Measurements from ENCODE around the gene ADAMTS12.
"Not testable (repeated sequence)": the region's sequence is repeated elsewhere in the genome, so short reads cannot be mapped to it uniquely, and the experiment has no call there.

Gene ADAMTS12

GRCh38 chr5:33867241-33867640, 24.5 kb downstream of the ADAMTS12 start:
- no peak for DNase-seq (ENCODE audit: low read depth)
- no peak for TF ChIP-seq CTCF (IDR thresholded peaks at IDR 0.05; ENCODE audit: control insufficient read depth, extremely low read depth, insufficient read depth)
- H3K4me3 ChIP-seq (ENCODE audit: low read depth, low read length), result no peak overlapping the region

DNA sequence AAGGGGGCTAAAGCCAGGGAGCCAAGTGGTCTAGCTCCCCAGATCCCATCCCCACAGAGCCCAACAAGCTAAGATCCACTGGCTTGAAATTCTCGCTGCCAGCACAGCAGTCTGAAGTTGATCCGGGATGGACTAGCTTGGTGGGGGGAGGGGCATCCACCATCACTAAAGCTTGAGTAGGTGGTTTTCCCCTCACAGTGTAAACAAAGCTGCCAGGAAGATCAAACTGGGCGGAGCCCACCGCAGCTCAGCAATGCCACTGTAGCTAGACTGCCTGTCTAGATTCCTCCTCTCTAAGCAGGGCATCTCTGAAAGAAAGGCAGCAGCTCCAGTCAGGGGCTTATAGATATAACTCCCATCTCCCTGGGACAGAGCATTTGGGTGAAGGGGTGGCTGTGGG, 32.6 kb downstream of the ADAMTS12 start:
- not testable (repeated sequence) for DNase-seq (ENCODE audit: low read depth); H3K4me3 ChIP-seq (ENCODE audit: low read depth, low read length)

GRCh38 chr5:33857037-33857436, 34.8 kb downstream of the ADAMTS12 start:
- no peak for TF ChIP-seq CTCF (IDR thresholded peaks at IDR 0.05; ENCODE audit: control insufficient read depth, extremely low read depth, insufficient read depth)
- no peak overlapping the region for H3K4me3 ChIP-seq (ENCODE audit: low read depth, low read length)
- DNase-seq (ENCODE audit: low read depth), result no peak

DNA sequence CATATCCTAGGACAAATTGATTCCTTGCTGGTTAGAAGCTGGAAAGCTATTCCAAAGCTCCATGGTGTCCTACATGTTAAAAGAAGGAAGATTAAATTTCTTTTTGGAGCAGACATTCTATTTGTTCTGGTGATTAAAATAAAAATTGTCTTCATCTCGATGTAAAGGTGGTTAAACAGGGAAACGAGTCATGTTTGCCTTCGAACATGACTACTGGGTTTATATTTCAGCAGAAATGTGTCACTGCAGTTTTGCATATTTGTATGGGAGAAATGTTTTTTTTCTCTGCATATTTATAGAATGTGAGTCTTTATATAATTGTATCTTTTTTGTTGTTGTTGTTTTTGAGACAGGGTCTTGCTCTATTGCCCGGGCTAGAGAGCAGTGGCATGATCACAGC, 36.4 kb downstream of the ADAMTS12 start:
- no peak for TF ChIP-seq CTCF (IDR thresholded peaks at IDR 0.05; ENCODE audit: control insufficient read depth, extremely low read depth, insufficient read depth)
- H3K4me3 ChIP-seq (ENCODE audit: low read depth, low read length), result no peak overlapping the region
- no peak for DNase-seq (ENCODE audit: low read depth)

DNA sequence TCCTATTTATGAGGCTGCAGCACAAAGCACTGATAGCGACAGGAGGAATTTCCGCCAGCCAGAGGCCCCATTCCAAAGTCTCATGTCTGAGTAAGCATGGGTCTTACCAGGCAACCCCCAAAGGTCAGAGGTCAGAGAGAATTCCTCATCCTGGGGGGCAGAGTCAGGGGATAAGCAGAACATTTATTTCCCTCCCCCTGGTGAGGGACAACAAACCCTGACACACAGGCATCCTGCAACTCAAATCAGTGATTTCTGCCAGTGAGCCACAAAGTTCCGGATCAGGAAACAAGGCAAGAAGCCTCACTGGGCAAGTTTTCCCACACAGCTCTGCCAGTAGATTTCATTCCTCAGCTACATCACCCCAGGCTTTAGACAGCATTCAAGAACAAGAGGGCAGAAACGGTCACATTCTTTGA, 37.0 kb downstream of the ADAMTS12 start:
- no peak overlapping the region for H3K4me3 ChIP-seq (ENCODE audit: low read depth, low read length)
- DNase-seq (ENCODE audit: low read depth), result no peak
- no peak for TF ChIP-seq CTCF (IDR thresholded peaks at IDR 0.05; ENCODE audit: control insufficient read depth, extremely low read depth, insufficient read depth)

- TF ChIP-seq CTCF (IDR thresholded peaks at IDR 0.05; ENCODE audit: control insufficient read depth, extremely low read depth, insufficient read depth), result no peak
- no peak overlapping the region for H3K4me3 ChIP-seq (ENCODE audit: low read depth, low read length)
- no peak for DNase-seq (ENCODE audit: low read depth)
Observed at GRCh38 chr5:33852837-33853236, 39.0 kb downstream of the ADAMTS12 start.

- no peak for TF ChIP-seq CTCF (IDR thresholded peaks at IDR 0.05; ENCODE audit: control insufficient read depth, extremely low read depth, insufficient read depth)
- no peak overlapping the region for H3K4me3 ChIP-seq (ENCODE audit: low read depth, low read length)
- no peak for DNase-seq (ENCODE audit: low read depth)
Observed at GRCh38 chr5:33852319-33852718, 39.5 kb downstream of the ADAMTS12 start.
